WI38 (cell line): ENCODE measurements around the gene ACOT8.
"Not testable (repeated sequence)": the region's sequence is repeated elsewhere in the genome, so short reads cannot be mapped to it uniquely, and the experiment has no call there.

Experiments used
- H3K4me3 ChIP-seq: 2 replicates; pipeline ENCODE4 v1.5.1; 2011; ENCODE audit warnings: low read depth, mild to moderate bottlenecking, control low read depth, low read length
- CTCF ChIP-seq: IDR thresholded peaks from 2 replicates; pipeline ENCODE4 v1.5.1; 2012; ENCODE audit warnings: low read depth, mild to moderate bottlenecking, control low read depth, low read length

The ACOT8 gene

GRCh38 chr20:45857114-45857881 is at the start of gene ACOT8, which contains the start of gene ZSWIM3:
Gene ACOT8, minus strand, starts transcription at chr20:45857392. Its CDS starts 77 bp downstream, at chr20:45857315.
Gene ZSWIM3, plus strand, starts transcription at chr20:45857614. Its CDS starts 212 bp downstream, at chr20:45857826.
- peak within 1 kb of the TSS; percentile 89 for H3K4me3 ChIP-seq
- TF ChIP-seq CTCF = no peak

- no peak for TF ChIP-seq CTCF
- H3K4me3 ChIP-seq = no peak overlapping the region
Measured at GRCh38 chr20:45905505-45906079, 48.4 kb upstream of the ACOT8 start.

DNA sequence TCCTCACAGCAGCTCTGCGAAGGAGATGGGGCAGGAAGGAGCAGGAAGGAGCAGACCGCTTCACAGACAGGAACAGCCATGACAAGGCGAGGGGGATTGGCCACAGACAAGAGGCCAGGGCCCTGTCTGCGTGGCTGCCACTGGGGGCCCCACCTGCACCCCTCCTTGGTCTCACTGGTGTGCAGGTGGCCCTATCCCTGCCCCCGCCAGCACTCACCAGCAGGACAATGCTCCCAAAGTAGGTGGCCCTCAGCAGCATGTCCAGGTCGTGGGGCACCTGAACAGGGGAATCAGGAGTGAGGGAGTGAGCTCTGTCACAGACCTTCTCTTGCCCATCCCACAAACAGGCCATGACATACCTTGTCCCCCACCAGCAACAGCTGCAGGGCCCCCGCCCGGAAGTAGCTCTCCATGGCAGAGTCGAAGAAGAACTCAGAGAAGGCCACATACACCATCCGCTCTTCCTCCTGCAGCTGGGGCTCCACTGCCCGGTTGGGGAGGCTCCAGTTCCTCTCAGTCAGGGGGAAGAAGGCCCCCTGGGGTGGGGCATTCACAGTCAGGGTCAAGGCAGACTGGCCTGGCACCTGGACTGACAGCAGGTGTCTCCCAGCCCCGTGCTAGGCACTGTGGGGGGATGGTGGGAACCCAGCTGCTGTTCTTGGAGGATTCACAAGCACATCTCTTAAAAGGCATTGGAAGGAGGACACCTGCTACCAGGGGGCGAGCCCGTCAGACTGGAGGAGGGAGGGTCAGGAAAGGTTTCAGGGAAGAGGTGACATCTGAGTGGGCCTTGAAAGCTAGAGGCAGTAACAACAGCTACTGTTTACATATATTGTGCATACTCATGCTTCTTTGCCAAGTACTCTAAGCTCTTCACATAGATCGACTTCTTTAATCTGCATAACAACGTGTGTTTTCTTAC is 47.7 kb upstream of the ACOT8 start:
- TF ChIP-seq CTCF = no peak
- H3K4me3 ChIP-seq = no peak overlapping the region

DNA sequence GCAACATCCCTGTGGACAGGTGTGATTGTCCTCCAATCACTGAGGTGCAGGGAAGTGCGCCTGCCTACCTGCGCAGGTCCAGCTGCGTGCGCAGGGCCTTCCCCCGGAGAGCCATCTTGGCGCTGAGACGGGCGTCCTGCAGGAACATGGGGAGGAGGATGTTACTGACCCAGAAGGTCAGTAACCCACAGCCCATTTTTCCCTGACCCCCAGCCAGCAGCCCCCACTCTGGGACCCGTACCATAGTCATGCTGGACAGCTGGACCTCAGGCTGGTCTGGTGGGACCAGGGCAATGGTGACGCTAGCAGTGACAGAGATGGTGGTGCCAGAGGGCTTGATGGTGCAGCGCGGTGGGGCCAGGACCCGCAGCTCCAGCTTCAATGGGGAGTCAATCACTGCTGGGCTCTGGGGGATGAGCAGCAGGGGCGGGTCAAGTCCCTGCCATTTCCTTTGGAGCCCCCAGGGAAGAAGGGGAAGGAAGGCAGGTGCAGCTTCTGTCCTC is 45.1 kb upstream of the ACOT8 start:
- no peak for TF ChIP-seq CTCF

GRCh38 chr20:45901332-45901731 is 44.1 kb upstream of the ACOT8 start:
- H3K4me3 ChIP-seq = not testable (repeated sequence)

More for the DNA sequence above, 45.1 kb upstream of the ACOT8 start:
- H3K4me3 ChIP-seq = no peak overlapping the region

DNA sequence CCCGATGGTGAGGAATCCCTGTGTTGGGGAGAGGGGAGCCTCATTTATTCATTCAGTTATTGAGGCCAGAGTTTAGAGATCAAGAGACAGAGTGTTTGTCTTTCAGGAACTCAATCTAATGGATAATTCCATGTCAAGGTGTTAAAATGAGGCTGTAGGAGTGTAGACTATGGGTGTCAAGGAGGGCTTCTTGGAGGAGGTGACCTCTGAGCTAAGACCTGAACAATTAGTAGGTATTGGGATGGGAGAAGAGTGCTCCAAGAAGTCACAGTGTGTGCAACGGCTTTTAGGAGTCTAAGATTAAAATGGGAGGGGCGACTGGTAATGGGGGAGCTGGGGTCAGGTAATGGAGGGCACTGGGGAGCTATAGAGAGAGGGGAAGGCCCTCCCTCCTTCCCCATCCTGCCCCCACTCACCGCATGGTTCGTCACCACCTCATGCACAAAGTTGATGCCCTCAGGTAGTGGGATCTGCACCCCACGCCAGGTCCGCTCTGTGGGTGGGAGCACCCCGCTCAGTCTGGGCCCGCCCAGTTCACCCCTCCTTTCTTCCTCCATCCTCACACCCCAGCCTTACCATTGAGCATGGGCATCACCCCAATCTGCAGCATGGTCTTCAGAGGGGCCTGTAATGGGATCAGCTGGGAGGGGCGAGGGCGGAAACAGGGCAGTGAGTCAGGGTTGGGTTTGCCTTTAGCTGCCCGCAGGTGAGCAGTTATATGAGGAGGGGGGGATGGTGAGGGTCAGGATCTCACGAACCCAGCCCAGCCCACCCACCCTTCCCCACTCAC is 42.0 kb upstream of the ACOT8 start:
- no peak overlapping the region for H3K4me3 ChIP-seq
- TF ChIP-seq CTCF = no peak

DNA sequence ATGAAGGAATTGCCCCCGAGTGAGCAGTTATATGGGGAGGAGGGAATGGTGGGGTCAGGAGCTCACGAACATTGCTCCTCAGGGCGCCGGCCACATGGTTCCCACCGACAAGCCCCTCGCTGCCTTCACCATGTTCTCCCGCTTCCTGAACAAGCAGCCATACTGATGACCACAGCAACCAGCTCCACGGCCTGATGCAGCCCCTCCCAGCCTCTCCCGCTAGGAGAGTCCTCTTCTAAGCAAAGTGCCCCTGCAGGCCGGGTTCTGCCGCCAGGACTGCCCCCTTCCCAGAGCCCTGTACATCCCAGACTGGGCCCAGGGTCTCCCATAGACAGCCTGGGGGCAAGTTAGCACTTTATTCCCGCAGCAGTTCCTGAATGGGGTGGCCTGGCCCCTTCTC is 41.1 kb upstream of the ACOT8 start:
- no peak for TF ChIP-seq CTCF
- H3K4me3 ChIP-seq = no peak overlapping the region
